DOHH2 (cell line): ENCODE results near the gene TAX1BP1.

Experiments used
- EZH2phosphoT487 ChIP-seq: fragments of 200-600 bp; sonication (generic); IDR thresholded peaks from 2 replicates; pipeline ENCODE4 v1.6.1; 2017; ENCODE audit warnings: borderline replicate concordance, mild to moderate bottlenecking, antibody characterized with exemption, low read length, moderate library complexity, mixed read lengths
- TF ChIP-seq, protein P1 (sequence below): fragments of 200-600 bp; sonication (generic); IDR thresholded peaks from one replicate; pipeline ENCODE4 v1.5.1; 2014; ENCODE audit warnings: antibody characterized with exemption, mild to moderate bottlenecking, low read depth, low read length; ENCODE audit not compliant: poor library complexity, severe bottlenecking

GRCh38 chr7:27690649-27691048, 49.3 kb upstream of the TAX1BP1 start:
- TF ChIP-seq, protein P1, sequence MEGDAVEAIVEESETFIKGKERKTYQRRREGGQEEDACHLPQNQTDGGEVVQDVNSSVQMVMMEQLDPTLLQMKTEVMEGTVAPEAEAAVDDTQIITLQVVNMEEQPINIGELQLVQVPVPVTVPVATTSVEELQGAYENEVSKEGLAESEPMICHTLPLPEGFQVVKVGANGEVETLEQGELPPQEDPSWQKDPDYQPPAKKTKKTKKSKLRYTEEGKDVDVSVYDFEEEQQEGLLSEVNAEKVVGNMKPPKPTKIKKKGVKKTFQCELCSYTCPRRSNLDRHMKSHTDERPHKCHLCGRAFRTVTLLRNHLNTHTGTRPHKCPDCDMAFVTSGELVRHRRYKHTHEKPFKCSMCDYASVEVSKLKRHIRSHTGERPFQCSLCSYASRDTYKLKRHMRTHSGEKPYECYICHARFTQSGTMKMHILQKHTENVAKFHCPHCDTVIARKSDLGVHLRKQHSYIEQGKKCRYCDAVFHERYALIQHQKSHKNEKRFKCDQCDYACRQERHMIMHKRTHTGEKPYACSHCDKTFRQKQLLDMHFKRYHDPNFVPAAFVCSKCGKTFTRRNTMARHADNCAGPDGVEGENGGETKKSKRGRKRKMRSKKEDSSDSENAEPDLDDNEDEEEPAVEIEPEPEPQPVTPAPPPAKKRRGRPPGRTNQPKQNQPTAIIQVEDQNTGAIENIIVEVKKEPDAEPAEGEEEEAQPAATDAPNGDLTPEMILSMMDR = no peak
- no peak for TF ChIP-seq EZH2phosphoT487
